Skeletal muscle satellite cell (primary cell): ENCODE data around the gene U2AF2.

Source experiments
- H3K27me3 ChIP-seq: 2 replicates; pipeline ENCODE4 v1.7.0; 2013; ENCODE audit warnings: low read length; ENCODE audit not compliant: control insufficient read depth, insufficient read depth
- H3K36me3 ChIP-seq: 2 replicates; pipeline ENCODE4 v1.7.0; 2013; ENCODE audit warnings: mild to moderate bottlenecking, control low read depth, low read length; ENCODE audit not compliant: insufficient read depth
- H3K4me1 ChIP-seq: 2 replicates; pipeline ENCODE4 v1.7.0; 2013; ENCODE audit warnings: low read length; ENCODE audit not compliant: control insufficient read depth, insufficient read depth
- H3K4me2 ChIP-seq: 2 replicates; pipeline ENCODE4 v1.7.0; 2013; ENCODE audit warnings: mild to moderate bottlenecking, low read length
- H3K4me3 ChIP-seq: 2 replicates; pipeline ENCODE4 v1.7.0; 2013; ENCODE audit warnings: low read length
- H3K9ac ChIP-seq: 2 replicates; pipeline ENCODE4 v1.7.0; 2013; ENCODE audit warnings: mild to moderate bottlenecking, low read depth, low read length, moderate library complexity
- H3K9me3 ChIP-seq: replicated peaks from 2 replicates; pipeline ENCODE4 v1.7.0; 2013; ENCODE audit warnings: mild to moderate bottlenecking, control low read depth, low read length

The U2AF2 gene

GRCh38 chr19:55638864-55639359, 15.9 kb upstream of the U2AF2 start:
- H3K36me3 ChIP-seq: no peaks in the 10 kb centered on the region
- H3K4me2 ChIP-seq: no peak overlapping the region
- no peak overlapping the region for H3K9ac ChIP-seq
- H3K9me3 ChIP-seq: no peaks in the 10 kb centered on the region
- H3K4me1 ChIP-seq: peaks cover 40% of the 10 kb centered on the region
- no peaks in the 10 kb centered on the region for H3K27me3 ChIP-seq
- no peak overlapping the region for H3K4me3 ChIP-seq

DNA sequence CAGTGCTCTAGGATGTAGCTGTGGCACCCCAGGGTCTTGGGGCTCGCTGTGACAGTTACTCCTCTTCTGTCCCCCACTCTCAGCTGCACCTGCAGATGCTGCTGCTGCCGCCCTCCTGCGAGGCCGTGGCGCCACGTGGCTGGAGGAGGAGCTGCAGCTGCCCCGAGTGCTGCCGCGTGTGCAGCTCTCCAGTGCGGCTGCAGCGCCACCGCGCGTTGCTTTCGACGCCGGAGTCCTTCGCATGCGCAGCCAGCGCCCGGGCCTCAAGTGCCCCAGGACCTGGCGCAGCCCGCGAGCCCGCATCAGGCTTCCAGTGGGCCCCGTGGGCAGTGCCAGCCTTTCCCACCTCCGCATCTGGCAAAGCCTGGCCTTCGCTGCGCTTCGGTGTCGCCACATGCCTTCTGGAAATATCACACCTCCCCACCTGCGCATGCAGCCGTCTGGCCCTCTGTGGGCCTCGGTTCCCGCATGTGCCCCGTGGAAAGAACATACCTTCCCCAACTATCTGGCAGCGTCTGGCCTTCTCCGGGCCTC, 14.7 kb upstream of the U2AF2 start:
- Histone ChIP-seq H3K9ac (peak overlapping the region; percentile 90), H3K4me2 (peak overlapping the region; percentile 92), H3K9me3 (no peaks in the 10 kb centered on the region), H3K4me1 (peaks cover 46% of the 10 kb centered on the region), H3K4me3 (peak overlapping the region; percentile 94), H3K27me3 (no peaks in the 10 kb centered on the region), H3K36me3 (peaks cover 7% of the 10 kb centered on the region)

DNA sequence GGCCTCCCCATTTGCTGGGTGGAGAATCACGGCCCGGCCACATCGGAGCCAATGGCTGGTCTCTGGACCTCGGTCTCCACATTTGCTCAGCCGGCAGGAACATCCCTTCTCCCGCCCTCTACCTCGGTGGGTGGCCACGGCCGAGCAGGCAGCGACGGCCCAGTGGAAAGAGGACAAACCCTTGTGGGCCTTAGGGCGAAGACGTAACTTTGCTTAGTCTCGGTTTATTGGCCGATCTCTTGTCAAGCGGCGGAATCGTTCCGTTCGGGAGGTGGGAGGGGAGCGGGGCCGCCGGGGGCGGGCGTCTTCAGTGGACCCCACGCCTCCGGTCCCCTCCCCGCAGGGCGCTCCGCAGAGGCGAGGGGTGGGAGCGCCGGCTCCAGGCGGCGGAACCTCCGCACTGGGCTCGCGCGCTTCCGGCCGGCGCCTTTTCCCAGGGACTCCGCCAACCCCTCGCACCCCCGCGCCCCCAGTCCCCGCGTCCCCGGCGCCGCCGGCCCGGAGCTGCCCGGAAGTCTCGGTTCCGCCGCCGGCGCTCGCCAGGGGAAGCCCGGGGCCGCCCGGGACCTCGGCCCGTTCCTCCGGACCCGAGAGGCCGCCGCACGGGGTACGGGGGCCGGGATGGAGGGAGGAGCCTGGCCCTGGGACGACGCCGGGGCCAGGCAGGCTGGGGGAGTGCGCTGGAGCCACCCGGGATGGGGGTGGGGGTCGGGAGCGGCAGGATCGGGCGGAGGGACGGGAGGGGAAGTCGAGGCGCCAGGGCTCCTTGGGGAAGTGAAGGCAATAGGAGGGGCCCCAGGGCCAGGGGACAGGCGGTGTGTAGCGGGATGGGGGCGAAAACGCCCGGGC, 14.0 kb upstream of the U2AF2 start, which contains the start of gene ZNF580:
TSS of gene ZNF580 (plus strand) at position 426 of the 849 bp plus-strand sequence. CDS start 1,507 bp downstream, outside the sequence.
- peak within 1 kb of the TSS; percentile 90 for H3K9ac ChIP-seq
- peak within 1 kb of the TSS; percentile 94 for H3K4me3 ChIP-seq
- H3K9me3 ChIP-seq: no peaks in the 10 kb centered on the region
- H3K4me2 ChIP-seq: peak within 1 kb of the TSS; percentile 92
- peaks cover 12% of the 10 kb centered on the region for H3K36me3 ChIP-seq
- H3K4me1 ChIP-seq: peaks cover 46% of the 10 kb centered on the region
- H3K27me3 ChIP-seq: no peaks in the 10 kb centered on the region

- H3K27me3 ChIP-seq: no peaks in the 10 kb centered on the region
- peak overlapping the region; percentile 90 for H3K9ac ChIP-seq
- no peaks in the 10 kb centered on the region for H3K9me3 ChIP-seq
- H3K4me1 ChIP-seq: peaks cover 38% of the 10 kb centered on the region
- peak overlapping the region; percentile 92 for H3K4me2 ChIP-seq
- peak overlapping the region; percentile 94 for H3K4me3 ChIP-seq
- peaks cover 12% of the 10 kb centered on the region for H3K36me3 ChIP-seq
Measured at GRCh38 chr19:55641426-55642152, 13.2 kb upstream of the U2AF2 start.

GRCh38 chr19:55642153-55643002, 12.5 kb upstream of the U2AF2 start:
- Histone ChIP-seq H3K27me3 (no peaks in the 10 kb centered on the region), H3K4me1 (peaks cover 42% of the 10 kb centered on the region), H3K36me3 (peaks cover 12% of the 10 kb centered on the region), H3K4me3 (peak overlapping the region; percentile 94), H3K9ac (peak overlapping the region; percentile 90), H3K9me3 (no peaks in the 10 kb centered on the region), H3K4me2 (peak overlapping the region; percentile 92)

DNA sequence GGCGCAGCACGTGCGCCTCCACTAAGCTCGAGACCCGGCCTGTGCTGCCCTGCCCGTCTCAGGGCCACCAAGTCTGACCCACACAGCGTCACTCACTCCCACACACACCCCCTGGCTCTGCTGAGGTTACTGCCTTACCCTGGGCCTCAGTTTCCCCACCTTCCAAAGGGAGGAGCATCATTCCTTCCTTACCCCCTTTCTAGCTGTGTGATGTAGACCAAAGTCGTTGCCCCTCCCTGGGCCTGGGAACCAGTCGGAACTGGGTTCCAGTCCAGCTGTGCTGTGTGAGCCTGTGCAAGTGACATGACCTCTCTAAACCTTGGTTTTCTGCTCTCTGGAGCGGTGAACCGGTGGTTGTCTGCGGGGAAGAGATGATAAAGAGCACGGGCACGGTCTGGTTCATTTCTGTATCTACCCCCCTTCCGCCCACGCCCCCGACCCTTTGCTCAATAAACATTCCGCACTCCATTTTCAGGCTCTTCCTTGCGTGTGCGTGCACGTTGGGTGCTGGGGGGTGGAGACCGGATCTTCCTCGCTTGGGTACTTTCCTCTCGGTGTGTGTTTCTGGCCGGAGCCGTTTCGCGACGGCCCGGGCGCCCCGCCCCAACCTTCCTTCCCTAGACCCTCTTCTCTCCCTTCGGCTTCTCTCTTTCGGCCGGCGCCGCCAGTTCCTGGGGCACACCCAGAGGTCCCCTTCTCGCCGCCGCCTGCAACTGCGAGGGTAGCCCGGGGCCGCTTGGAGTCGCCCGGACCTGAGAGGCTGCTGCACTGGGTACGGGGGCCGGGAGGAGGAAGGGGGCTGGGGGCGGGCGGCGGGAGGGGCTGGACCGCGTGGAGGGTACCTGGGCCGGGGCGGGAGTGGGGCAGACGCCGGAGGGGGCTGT, 11.6 kb upstream of the U2AF2 start, which contains the start of gene ZNF581:
TSS of gene ZNF581 (plus strand) at position 647 of the 884 bp plus-strand sequence. CDS start 923 bp downstream, outside the sequence.
- peak within 1 kb of the TSS; percentile 90 for H3K9ac ChIP-seq
- peaks cover 12% of the 10 kb centered on the region for H3K36me3 ChIP-seq
- peak within 1 kb of the TSS; percentile 94 for H3K4me3 ChIP-seq
- H3K4me2 ChIP-seq: peak within 1 kb of the TSS; percentile 92
- no peaks in the 10 kb centered on the region for H3K27me3 ChIP-seq
- H3K4me1 ChIP-seq: peaks cover 46% of the 10 kb centered on the region
- H3K9me3 ChIP-seq: no peaks in the 10 kb centered on the region

GRCh38 chr19:55643887-55644176, 11.0 kb upstream of the U2AF2 start:
- no peaks in the 10 kb centered on the region for H3K27me3 ChIP-seq
- peak overlapping the region; percentile 94 for H3K4me3 ChIP-seq
- H3K4me2 ChIP-seq: peak overlapping the region; percentile 92
- peaks cover 49% of the 10 kb centered on the region for H3K4me1 ChIP-seq
- peaks cover 12% of the 10 kb centered on the region for H3K36me3 ChIP-seq
- peak overlapping the region; percentile 90 for H3K9ac ChIP-seq
- H3K9me3 ChIP-seq: no peaks in the 10 kb centered on the region

- H3K27me3 ChIP-seq: no peaks in the 10 kb centered on the region
- peaks cover 54% of the 10 kb centered on the region for H3K4me1 ChIP-seq
- no peaks in the 10 kb centered on the region for H3K9me3 ChIP-seq
- peak overlapping the region; percentile 94 for H3K4me3 ChIP-seq
- peaks cover 12% of the 10 kb centered on the region for H3K36me3 ChIP-seq
- H3K9ac ChIP-seq: peak overlapping the region; percentile 90
- peak overlapping the region; percentile 92 for H3K4me2 ChIP-seq
Measured at GRCh38 chr19:55644191-55644833, 10.5 kb upstream of the U2AF2 start.

DNA sequence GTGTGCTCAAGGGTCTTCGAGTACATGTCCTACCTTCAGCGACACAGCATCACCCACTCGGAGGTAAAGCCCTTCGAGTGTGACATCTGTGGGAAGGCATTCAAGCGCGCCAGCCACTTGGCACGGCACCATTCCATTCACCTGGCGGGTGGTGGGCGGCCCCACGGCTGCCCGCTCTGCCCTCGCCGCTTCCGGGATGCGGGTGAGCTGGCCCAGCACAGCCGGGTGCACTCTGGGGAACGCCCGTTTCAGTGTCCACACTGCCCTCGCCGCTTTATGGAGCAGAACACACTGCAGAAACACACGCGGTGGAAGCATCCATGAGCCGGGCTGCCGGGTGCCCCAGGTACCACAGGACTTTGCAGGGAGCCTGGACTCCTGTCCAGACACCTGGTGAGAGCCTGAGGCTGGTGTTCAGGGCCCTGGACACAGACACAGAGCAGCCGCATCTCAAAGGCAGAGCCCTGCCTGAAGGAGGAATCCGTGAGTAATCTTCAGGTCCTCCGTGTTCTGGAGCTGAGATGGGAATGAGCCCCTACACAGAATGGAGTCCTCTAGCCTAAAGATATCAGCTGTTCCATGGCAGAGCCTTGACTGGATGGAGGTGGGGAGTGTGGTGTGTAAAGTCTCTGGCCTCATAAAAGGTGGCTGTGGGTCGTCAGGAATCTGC, 9.9 kb upstream of the U2AF2 start:
- Histone ChIP-seq H3K4me3 (peak overlapping the region; percentile 94), H3K27me3 (no peaks in the 10 kb centered on the region), H3K36me3 (peaks cover 12% of the 10 kb centered on the region), H3K9me3 (no peaks in the 10 kb centered on the region), H3K4me1 (peaks cover 52% of the 10 kb centered on the region), H3K4me2 (peak overlapping the region; percentile 92), H3K9ac (peak overlapping the region; percentile 90)
